ENCODE measurements around the gene PCDHGA12.
A peak's percentile ranks its signal among the peaks of the same experiment; 100 is the strongest.
"Not testable (repeated sequence)": the region's sequence is repeated elsewhere in the genome, so short reads cannot be mapped to it uniquely, and the experiment has no call there.

PCDHGA12 gene

DNA sequence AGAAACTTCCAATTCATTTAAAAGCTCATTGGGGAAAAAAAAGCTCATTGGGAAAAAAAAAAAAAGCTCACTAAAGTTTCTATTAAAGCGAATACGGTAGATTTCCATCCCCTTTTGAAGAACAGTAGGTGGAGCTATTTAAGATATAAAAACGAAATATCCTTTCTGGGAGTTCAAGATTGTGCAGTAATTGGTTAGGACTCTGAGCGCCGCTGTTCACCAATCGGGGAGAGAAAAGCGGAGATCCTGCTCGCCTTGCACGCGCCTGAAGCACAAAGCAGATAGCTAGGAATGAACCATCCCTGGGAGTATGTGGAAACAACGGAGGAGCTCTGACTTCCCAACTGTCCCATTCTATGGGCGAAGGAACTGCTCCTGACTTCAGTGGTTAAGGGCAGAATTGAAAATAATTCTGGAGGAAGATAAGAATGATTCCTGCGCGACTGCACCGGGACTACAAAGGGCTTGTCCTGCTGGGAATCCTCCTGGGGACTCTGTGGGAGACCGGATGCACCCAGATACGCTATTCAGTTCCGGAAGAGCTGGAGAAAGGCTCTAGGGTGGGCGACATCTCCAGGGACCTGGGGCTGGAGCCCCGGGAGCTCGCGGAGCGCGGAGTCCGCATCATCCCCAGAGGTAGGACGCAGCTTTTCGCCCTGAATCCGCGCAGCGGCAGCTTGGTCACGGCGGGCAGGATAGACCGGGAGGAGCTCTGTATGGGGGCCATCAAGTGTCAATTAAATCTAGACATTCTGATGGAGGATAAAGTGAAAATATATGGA lies at the start of gene PCDHGA12:
Gene PCDHGA12, plus strand, starts transcription at position 176 of the 782 bp plus-strand sequence. Its CDS starts 253 bp downstream, at position 429.
- peak; percentile 92 for DNase-seq (ENCODE audit: low read depth)

GRCh38 chr5:141382469-141383294 lies 47.6 kb upstream of the PCDHGA12 start, which contains the start of gene PCDHGA7:
Gene PCDHGA7, plus strand, starts transcription at chr5:141382742. Its CDS starts 158 bp downstream, at chr5:141382900.
- no peak for DNase-seq (ENCODE audit: low read depth)

DNA sequence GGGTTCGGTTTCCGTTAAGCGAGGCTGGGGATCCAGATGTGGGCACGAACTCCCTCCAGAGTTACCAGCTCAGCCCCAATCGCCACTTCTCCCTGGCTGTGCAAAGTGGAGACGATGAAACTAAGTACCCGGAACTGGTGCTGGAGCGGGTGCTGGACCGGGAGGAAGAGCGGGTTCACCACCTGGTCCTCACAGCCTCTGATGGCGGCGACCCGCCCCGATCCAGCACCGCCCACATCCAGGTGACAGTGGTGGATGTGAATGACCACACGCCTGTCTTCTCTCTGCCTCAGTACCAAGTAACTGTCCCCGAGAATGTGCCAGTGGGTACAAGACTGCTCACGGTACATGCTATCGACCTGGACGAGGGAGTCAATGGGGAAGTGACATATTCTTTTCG lies 47.0 kb upstream of the PCDHGA12 start:
- no peak for DNase-seq (ENCODE audit: low read depth)

DNA sequence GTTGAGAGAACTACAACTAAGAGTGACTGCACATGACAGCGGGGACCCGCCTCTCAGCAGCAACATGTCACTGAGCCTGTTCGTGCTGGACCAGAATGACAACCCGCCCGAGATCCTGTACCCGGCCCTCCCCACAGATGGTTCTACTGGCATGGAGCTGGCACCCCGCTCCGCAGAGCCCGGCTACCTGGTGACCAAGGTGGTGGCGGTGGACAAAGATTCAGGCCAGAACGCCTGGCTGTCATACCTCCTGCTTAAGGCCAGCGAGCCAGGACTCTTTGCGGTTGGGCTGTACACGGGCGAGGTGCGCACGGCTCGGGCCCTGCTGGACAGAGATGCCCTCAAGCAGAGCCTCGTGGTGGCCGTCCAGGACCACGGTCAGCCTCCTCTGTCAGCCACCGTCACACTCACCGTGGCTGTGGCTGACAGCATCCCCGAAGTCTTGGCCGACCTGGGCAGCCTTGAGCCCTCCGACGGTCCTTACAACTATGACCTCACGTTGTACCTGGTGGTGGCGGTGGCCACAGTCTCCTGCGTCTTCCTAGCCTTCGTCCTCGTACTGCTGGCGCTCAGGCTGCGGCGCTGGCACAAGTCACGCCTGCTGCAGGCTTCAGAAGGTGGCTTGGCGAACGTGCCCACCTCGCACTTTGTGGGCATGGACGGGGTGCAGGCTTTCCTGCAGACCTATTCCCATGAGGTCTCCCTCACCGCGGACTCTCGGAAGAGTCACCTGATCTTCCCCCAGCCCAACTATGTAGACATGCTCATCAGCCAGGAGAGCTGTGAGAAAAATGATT lies 45.6 kb upstream of the PCDHGA12 start:
- no peak for DNase-seq (ENCODE audit: low read depth)

DNA sequence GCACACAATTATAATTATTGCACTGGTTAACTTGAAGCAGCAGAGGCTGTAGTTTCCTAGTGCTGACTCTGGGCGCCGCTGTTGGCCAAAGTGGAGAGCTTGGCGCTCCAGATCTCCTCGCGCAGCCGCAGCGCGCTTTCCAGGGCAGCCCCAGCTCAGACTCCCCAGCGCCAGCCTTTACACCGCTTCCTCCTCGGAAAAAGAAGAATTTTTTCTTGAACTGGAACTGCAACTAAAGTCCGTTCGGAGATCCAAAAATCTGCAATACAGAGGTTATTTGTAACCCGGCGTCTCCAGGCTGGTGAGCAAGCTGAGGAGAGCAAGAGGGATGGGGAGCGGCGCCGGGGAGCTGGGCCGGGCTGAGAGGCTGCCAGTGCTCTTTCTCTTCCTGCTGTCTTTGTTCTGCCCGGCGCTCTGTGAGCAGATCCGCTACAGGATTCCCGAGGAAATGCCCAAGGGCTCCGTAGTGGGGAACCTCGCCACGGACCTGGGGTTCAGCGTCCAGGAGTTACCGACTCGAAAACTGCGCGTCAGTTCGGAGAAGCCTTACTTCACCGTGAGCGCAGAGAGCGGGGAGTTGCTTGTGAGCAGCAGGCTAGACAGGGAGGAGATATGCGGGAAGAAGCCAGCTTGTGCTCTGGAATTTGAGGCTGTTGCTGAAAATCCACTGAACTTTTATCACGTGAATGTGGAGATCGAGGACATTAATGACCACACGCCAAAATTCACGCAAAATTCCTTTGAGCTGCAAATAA lies 42.6 kb upstream of the PCDHGA12 start, which contains the start of gene PCDHGB4:
Gene PCDHGB4, plus strand, starts transcription at position 142 of the 755 bp plus-strand sequence. Its CDS starts 187 bp downstream, at position 329.
- DNase-seq (ENCODE audit: low read depth): not testable (repeated sequence)

- DNase-seq (ENCODE audit: low read depth): no peak
Measured at GRCh38 chr5:141388661-141389060, 41.6 kb upstream of the PCDHGA12 start.

- no peak for DNase-seq (ENCODE audit: low read depth)
Measured at GRCh38 chr5:141389153-141390042, 40.9 kb upstream of the PCDHGA12 start.

DNA sequence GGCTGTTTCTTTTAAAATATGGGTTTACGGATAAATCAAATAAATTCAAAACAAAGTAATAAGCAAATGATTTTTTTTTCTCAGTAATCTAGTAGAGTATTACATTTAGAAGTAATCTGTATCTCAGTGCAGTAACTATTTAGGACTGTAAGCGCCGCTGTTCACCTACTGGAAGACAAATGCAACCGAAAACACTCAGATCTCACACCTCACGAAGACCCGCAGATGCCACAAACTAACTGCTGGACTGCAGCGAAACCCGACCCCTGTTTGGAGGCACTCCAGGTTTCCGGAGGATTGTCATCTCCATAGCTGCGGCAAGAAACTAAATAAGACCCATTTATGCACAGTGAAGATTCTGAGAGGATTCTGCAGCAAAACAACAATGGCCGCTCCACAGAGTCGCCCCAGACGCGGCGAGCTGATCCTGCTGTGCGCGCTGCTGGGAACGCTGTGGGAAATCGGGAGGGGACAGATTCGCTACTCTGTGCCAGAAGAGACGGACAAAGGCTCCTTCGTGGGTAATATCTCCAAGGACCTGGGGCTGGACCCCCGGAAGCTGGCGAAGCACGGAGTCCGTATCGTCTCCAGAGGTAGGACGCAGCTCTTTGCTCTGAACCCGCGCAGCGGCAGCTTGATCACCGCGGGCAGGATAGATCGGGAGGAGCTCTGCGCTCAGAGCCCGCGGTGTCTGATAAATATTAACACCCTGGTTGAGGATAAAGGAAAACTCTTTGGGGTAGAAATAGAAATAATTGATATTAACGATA lies 37.7 kb upstream of the PCDHGA12 start, which contains the start of gene PCDHGA8:
Gene PCDHGA8, plus strand, starts transcription at position 205 of the 770 bp plus-strand sequence. Its CDS starts 181 bp downstream, at position 386.
- DNase-seq (ENCODE audit: low read depth): no peak

DNA sequence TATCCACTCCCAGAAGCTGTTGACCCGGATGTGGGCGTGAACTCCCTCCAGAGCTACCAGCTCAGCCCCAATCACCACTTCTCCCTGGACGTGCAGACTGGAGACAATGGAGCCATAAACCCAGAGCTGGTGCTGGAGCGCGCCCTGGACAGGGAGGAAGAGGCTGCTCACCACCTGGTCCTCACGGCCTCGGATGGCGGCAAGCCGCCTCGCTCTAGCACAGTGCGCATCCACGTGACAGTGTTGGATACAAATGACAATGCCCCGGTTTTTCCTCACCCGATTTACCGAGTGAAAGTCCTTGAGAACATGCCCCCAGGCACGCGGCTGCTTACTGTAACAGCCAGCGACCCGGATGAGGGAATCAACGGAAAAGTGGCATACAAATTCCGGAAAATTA lies 37.0 kb upstream of the PCDHGA12 start:
- DNase-seq (ENCODE audit: low read depth): no peak

DNA sequence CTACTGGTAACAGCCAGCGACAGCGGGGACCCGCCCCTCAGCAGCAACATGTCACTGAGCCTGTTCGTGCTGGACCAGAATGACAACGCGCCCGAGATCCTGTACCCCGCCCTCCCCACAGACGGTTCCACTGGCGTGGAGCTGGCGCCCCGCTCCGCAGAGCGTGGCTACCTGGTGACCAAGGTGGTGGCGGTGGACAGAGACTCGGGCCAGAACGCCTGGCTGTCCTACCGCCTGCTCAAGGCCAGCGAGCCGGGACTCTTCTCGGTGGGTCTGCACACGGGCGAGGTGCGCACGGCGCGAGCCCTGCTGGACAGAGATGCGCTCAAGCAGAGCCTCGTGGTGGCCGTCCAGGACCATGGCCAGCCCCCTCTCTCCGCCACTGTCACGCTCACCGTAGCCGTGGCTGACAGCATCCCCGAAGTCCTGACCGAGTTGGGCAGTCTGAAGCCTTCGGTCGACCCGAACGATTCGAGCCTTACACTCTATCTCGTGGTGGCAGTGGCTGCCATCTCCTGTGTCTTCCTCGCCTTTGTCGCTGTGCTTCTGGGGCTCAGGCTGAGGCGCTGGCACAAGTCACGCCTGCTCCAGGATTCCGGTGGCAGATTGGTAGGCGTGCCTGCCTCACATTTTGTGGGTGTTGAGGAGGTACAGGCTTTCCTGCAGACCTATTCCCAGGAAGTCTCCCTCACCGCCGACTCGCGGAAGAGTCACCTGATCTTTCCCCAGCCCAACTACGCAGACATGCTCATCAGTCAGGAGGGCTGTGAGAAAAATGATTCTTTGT lies 35.7 kb upstream of the PCDHGA12 start:
- not testable (repeated sequence) for DNase-seq (ENCODE audit: low read depth)

DNA sequence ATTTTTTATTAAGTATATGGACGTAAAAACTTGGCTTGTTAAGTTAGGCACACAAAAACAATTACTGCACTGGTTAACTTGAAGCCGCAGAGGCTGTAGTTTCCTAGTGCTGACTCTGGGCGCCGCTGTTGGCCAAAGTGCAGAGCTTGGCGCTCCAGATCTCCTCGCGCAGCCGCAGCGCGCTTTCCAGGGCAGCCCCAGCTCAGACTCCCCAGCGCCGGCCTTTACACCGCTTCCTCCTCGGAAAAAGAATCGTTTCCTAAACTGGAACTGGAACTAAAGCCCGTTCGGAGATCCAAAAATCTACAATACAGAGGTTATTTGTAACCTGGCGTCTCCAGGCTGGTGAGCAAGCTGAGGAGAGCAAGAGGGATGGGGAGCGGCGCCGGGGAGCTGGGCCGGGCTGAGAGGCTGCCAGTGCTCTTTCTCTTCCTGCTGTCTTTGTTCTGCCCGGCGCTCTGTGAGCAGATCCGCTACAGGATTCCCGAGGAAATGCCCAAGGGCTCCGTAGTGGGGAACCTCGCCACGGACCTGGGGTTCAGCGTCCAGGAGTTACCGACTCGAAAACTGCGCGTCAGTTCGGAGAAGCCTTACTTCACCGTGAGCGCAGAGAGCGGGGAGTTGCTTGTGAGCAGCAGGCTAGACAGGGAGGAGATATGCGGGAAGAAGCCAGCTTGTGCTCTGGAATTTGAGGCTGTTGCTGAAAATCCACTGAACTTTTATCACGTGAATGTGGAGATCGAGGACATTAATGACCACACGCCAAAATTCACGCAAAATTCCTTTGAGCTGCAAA lies 32.4 kb upstream of the PCDHGA12 start, which contains the start of gene PCDHGB5:
Gene PCDHGB5, plus strand, starts transcription at position 192 of the 796 bp plus-strand sequence. Its CDS starts 181 bp downstream, at position 373.
- DNase-seq (ENCODE audit: low read depth): not testable (repeated sequence)

DNA sequence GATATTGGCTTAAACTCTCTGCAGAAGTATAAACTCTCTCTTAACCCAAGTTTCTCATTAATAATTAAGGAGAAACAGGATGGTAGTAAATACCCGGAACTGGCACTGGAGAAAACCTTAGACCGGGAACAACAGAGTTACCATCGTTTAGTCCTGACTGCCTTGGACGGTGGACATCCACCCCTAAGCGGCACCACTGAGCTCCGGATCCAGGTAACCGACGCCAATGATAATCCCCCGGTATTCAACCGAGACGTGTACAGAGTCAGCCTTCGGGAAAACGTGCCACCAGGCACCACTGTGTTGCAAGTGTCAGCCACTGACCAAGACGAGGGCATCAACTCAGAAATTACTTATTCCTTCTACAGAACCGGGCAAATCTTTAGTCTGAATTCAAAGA lies 31.7 kb upstream of the PCDHGA12 start:
- no peak for DNase-seq (ENCODE audit: low read depth)

DNA sequence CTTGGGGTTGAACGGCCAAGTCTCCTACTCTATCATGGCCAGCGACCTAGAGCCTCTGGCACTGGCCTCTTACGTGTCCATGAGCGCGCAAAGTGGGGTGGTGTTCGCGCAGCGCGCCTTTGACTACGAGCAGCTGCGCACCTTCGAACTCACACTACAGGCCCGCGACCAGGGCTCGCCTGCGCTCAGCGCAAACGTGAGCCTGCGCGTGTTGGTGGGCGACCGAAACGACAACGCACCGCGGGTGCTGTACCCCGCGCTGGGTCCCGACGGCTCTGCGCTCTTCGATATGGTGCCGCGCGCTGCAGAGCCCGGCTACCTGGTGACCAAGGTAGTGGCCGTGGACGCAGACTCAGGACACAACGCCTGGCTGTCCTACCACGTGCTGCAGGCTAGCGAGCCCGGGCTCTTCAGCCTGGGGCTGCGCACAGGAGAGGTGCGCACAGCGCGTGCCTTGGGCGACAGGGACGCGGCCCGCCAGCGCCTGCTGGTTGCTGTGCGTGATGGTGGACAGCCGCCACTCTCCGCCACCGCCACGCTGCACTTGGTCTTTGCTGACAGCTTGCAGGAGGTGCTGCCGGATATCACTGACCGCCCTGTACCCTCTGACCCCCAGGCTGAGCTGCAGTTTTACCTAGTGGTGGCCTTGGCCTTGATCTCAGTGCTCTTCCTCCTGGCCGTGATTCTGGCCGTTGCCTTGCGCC lies 30.6 kb upstream of the PCDHGA12 start:
- no peak for DNase-seq (ENCODE audit: low read depth)

DNA sequence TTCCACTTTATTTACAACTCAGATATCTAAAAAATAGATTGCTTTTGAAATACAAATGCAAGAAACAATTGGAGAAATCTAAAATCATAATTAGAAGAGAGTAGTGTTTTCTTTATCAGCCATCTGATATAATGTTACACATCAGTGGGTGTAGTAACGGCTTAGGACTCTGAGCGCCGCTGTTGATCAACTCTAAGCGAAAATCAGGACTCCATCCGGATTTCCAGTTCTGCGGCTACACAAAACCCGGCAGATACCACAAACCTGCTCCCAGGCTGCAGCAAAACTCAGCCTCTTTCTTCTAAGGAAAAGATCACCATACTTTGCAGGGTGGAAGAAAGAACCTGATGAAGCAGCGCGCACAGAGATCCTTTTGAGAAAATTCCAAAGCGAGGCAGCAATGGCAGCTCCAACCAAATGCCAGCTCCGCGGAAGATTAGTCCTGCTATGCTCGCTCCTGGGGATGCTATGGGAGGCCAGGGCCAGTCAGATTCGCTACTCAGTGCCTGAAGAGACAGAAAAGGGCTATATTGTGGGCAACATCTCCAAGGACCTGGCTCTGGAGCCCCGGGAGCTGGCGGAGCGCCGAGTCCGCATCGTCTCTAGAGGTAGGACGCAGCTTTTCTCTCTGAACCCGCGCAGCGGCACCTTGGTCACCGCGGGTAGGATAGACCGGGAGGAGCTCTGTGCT lies 27.6 kb upstream of the PCDHGA12 start, which contains the start of gene PCDHGA9:
Gene PCDHGA9, plus strand, starts transcription at position 226 of the 691 bp plus-strand sequence. Its CDS starts 175 bp downstream, at position 401.
- no peak for DNase-seq (ENCODE audit: low read depth)

DNA sequence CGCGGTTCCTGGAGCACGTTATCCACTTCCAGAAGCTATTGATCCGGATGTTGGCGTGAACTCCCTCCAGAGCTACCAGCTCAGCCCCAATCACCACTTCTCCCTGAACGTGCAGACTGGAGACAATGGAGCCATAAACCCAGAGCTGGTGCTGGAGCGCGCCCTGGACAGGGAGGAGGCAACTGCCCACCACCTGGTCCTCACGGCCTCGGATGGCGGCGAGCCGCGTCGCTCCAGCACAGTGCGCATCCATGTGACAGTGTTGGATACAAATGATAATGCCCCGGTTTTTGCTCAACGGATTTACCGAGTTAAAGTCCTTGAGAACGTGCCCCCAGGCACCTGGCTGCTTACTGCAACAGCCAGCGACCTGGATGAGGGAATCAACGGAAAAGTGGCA lies 26.9 kb upstream of the PCDHGA12 start:
- DNase-seq (ENCODE audit: low read depth): no peak

Measured in stromal cell of bone marrow (primary cell).